NB4 (cell line): ENCODE results near the gene MALSU1.

Experiments used
- DNase-seq: peaks from one replicate; pipeline ENCODE4 v3.0.0; 2010; ENCODE audit warnings: low read depth
- H3K4me3 ChIP-seq: one replicate; pipeline ENCODE4 v1.5.1; 2011; ENCODE audit warnings: mild to moderate bottlenecking, low read depth, low read length, moderate library complexity
- MYC ChIP-seq: IDR thresholded peaks from 2 replicates; pipeline ENCODE4 v1.6.1; 2011; ENCODE audit warnings: low read depth, low read length
- POLR2A ChIP-seq: IDR thresholded peaks from 2 replicates; pipeline ENCODE4 v1.6.1; 2011; ENCODE audit warnings: mild to moderate bottlenecking; ENCODE audit not compliant: insufficient read length; ENCODE audit errors: extremely low read depth
- TF ChIP-seq, protein P1 (sequence below): IDR thresholded peaks from 2 replicates; pipeline ENCODE4 v1.6.1; 2011; ENCODE audit warnings: low read depth, low read length
- TF ChIP-seq, protein P2 (sequence below): IDR thresholded peaks from one replicate; pipeline ENCODE4 v1.5.1; 2012; ENCODE audit warnings: low read depth, low read length

The MALSU1 gene

DNA sequence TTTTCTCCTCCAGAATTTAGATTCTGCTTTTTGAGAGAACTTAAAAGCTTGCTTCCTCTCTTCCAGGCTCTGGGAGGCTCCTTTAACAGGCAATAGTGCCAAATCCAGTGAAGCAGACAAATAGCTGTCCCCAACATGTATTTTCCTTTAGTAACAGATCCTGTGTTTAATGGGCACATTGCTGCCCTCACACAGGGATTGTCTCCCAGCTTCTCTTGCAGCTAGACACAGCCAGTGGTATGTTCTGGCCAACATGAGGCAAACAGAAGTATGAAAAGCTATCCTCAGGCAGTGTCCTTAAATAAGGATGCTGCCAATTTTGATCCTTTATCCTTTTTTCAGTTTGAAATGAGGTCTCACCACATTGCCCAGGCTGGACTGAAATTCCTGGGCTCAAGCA, 38.2 kb downstream of the MALSU1 start:
- TF ChIP-seq, protein P1, sequence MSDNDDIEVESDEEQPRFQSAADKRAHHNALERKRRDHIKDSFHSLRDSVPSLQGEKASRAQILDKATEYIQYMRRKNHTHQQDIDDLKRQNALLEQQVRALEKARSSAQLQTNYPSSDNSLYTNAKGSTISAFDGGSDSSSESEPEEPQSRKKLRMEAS = no peak
- H3K4me3 ChIP-seq = no peak overlapping the region
- DNase-seq = no peak

DNA sequence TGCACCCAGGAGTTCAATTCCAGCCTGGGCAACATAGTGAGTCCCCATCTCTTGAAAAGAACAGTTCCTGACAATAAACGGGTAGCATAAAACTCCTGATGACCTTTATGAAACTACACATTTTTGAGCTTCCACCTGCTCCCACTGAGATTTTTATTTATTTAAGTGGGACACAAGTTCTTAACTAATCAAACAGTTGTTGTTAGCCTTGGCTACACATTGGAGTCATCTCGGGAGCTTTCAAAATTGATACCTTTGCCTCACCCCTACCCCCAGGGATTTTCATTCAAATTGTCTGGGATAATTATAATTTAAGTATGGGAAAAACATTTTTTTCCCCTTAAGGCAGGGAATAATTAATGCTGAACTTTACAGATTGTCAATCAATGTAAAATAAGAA, 39.3 kb downstream of the MALSU1 start:
- TF ChIP-seq, protein P1 = no peak
- TF ChIP-seq, protein P2, sequence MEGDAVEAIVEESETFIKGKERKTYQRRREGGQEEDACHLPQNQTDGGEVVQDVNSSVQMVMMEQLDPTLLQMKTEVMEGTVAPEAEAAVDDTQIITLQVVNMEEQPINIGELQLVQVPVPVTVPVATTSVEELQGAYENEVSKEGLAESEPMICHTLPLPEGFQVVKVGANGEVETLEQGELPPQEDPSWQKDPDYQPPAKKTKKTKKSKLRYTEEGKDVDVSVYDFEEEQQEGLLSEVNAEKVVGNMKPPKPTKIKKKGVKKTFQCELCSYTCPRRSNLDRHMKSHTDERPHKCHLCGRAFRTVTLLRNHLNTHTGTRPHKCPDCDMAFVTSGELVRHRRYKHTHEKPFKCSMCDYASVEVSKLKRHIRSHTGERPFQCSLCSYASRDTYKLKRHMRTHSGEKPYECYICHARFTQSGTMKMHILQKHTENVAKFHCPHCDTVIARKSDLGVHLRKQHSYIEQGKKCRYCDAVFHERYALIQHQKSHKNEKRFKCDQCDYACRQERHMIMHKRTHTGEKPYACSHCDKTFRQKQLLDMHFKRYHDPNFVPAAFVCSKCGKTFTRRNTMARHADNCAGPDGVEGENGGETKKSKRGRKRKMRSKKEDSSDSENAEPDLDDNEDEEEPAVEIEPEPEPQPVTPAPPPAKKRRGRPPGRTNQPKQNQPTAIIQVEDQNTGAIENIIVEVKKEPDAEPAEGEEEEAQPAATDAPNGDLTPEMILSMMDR = no peak
- no peak for TF ChIP-seq MYC
- TF ChIP-seq POLR2A = no peak
- no peak for DNase-seq
- no peak overlapping the region for H3K4me3 ChIP-seq

DNA sequence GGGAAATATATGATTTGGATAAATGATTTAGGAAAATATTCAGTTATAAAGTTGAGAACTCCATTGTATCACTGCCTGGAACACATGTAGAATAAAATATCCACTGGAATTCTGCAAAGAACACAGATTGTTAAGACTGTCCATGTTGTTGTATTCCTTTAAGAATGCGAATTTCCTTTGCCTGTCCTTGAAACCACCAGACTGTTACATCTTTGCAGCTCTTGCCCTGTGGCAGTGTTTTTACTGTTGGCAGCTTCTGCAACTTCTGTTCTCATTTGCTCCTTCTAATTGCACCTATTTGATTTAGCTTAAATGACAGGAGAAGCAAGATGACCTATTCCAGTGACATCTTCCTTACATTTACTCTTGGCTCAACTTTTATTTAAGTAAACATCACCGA, 39.7 kb downstream of the MALSU1 start:
- H3K4me3 ChIP-seq = no peak overlapping the region
- no peak for TF ChIP-seq MYC
- TF ChIP-seq, protein P1 = no peak
- TF ChIP-seq POLR2A = no peak
- TF ChIP-seq, protein P2 = no peak
- DNase-seq = no peak

DNA sequence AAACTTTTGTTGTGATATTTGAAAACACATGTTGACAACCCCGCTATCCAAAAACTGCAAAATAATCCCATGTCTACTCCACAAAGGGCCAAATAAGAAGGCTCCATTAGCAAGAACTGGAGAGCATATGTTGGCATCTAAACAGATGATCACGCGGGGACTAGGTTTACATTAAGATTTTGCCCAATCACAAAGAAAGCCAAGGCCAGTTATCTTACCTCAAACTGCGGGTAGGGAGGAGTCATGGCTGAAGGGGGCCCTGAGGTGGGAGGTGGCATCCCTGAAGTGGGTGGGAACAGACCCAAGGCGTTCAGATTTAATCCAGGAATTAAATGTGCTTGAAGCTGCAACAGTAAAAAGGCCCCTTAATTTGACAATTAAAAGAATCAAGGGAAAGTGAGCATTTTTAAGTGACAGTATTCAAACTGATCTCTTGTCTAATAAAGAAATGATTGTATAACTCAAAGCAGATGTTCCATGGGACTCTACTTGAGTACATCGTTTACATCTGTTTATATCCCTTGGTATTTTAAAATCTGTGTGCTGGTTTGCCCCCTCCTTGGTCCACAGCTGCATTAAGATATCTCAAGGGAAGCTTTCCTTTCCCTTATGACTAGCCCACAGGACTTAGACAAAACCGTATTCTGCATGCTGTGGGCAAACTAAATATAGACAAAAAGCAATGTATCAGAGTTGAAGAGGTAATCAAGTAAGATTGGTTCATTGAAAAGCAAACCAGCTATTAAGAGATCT, 42.9 kb downstream of the MALSU1 start:
- TF ChIP-seq, protein P2 = no peak
- TF ChIP-seq MYC = no peak
- TF ChIP-seq, protein P1 = no peak
- no peak for TF ChIP-seq POLR2A
- no peak for DNase-seq
- H3K4me3 ChIP-seq = no peak overlapping the region

DNA sequence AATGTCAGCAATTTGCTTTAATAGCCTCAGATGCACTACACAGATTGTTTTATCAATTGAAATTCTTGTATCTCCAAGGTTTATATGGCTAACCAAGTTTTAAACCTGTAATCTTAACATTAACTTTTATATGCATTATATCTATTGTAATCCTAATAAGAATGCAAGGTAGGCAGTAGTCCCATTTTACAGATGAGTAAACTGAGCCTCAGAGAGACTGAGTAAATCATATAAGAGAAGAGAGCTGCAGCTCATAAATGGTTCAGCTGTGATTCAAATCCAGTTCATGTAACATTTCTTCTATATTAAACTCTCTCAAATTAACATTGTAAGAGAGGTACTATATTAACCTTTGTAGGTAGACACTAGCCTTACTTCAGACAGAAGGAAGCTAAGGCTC, 44.0 kb downstream of the MALSU1 start:
- TF ChIP-seq MYC = no peak
- TF ChIP-seq, protein P2 = no peak
- no peak for DNase-seq
- H3K4me3 ChIP-seq = no peak overlapping the region

DNA sequence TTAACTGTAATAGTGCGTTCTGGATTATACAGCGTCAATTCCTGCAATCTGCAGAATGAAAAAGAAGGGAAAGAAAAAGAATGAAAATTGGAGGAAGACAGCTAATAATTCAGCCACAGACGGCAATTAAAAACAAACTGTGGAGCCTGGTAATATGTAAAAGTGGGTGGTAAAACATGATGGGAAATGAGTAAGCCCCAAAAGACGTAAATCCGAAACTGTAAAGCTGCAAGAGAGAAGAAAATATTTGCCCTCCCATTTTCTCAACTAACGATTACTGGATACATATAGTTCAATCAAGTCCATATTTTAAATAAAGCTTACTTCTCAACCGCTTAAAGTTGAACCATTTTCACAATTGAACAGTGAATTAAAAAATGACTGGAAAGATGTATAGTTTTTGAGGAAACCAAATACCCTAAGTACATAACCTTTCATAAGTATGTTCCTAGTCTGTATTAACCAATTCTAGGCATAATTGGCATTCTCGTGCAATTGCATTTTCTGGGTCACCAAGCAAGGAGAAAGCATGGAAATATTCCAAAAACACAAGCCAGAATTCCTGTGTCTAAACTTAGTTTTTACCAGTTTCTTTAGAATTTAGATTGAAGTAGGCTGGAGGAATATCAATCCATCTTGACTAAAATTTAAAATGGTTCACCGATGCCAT, 44.8 kb downstream of the MALSU1 start:
- DNase-seq = no peak
- no peak for TF ChIP-seq POLR2A
- no peak for TF ChIP-seq MYC
- TF ChIP-seq, protein P2 = no peak
- TF ChIP-seq, protein P1 = no peak

More for the DNA sequence above, 44.8 kb downstream of the MALSU1 start:
- no peak overlapping the region for H3K4me3 ChIP-seq
